K562 (cell line): ENCODE data around the gene VPREB3. TPM values are rescaled to one million over a fixed set of nuclear protein-coding genes. Genes with fewer than 3 reads are reported as not detected.

Experiments
- ATAC-seq: fragments of 200-7000 bp; cut with Tn5 transposase; 3 replicates; pipeline ENCODE4 v1.9.1; 2020; ENCODE audit warnings: moderate library complexity
- BruUV-seq: library from RNA; stranded (reverse); fragments of 400-500 nt; replicated peaks from 2 replicates; lab custom pipeline; 2021; lab: Mats Ljungman, UMichigan
- CTCF ChIA-PET: fragments of 300-600 bp; formaldehyde crosslinking; extraction: SDS; loops from one replicate; lab custom pipeline; 2021; ENCODE audit warnings: low intra/inter-chr PET ratio; lab: Yijun Ruan, JAX
- POLR2A ChIA-PET: fragments of 300-600, 350-650 bp; sonication (Branson Sonifier 250); formaldehyde crosslinking; extraction: SDS; loops from one replicate; lab custom pipeline; 2021; ENCODE audit warnings: antibody characterized with exemption, inconsistent platforms; lab: Yijun Ruan, JAX
- DNase-seq, 4 experiments: peaks; one replicate each; pipeline versions ENCODE4 v3.0.0 to v3.0.0-alpha.2; 2011 to 2018; ENCODE audit warnings: low spot score in 3 of 4, mixed read lengths in 3 of 4; ENCODE audit errors: extremely low read depth in 1 of 4
- FAIRE-seq: peaks from 2 replicates; lab custom pipeline; 2011; peaks lifted over from hg19 to GRCh38; lab: Jason Lieb, UNC
- H2AFZ ChIP-seq: 2 replicates; pipeline ENCODE4 v1.6.0; 2011; ENCODE audit warnings: low read depth, low read length, control low read depth, inconsistent platforms
- H3K27ac ChIP-seq: fragments of 200-600 bp; 3 replicates; pipeline ENCODE4 v1.8.0; 2011; ENCODE audit warnings: low read depth, mild to moderate bottlenecking, control low read depth, inconsistent platforms, low read length, moderate library complexity, mixed read lengths; ENCODE audit errors: extremely low read depth
- H3K27me3 ChIP-seq, 2 experiments: fragments of 300-600 bp in 1 of 2; 2 replicates in 1 of 2; 3 replicates in 1 of 2; pipeline versions ENCODE4 v1.6.0 to v1.8.0; 2011; ENCODE audit warnings: inconsistent platforms in 2 of 2, low read length in 2 of 2, mild to moderate bottlenecking in 1 of 2, mixed read lengths in 1 of 2, moderate library complexity in 1 of 2; ENCODE audit not compliant: control insufficient read depth in 2 of 2, insufficient read depth in 2 of 2
- H3K36me3 ChIP-seq: fragments of 300-600 bp; 3 replicates; pipeline ENCODE4 v1.8.0; 2011; ENCODE audit warnings: mild to moderate bottlenecking, low read length, inconsistent platforms; ENCODE audit not compliant: control insufficient read depth, insufficient read depth
- H3K4me1 ChIP-seq, 2 experiments: fragments of 200-600 bp in 1 of 2; replicated peaks in 1 of 2; 2 replicates in 1 of 2; 3 replicates in 1 of 2; pipeline versions ENCODE4 v1.5.1 to v1.8.0; 2011; ENCODE audit warnings: inconsistent platforms in 2 of 2, low read length in 2 of 2, mild to moderate bottlenecking in 1 of 2, mixed read lengths in 1 of 2, moderate library complexity in 1 of 2; ENCODE audit not compliant: control insufficient read depth in 2 of 2, insufficient read depth in 2 of 2
- H3K4me2 ChIP-seq: 2 replicates; pipeline ENCODE4 v1.6.1; 2011; ENCODE audit warnings: low read length, control low read depth, inconsistent platforms, mixed read lengths; ENCODE audit not compliant: insufficient read depth
- H3K4me3 ChIP-seq: fragments of 200-600 bp; sonication (generic), shearing (Covaris generic); 2 replicates; pipeline ENCODE4 v1.5.1; 2016; ENCODE audit warnings: control low read depth, inconsistent platforms
- H3K79me2 ChIP-seq: fragments of 200-600 bp; 3 replicates; pipeline ENCODE4 v1.8.0; 2011; ENCODE audit warnings: low read length, inconsistent platforms; ENCODE audit not compliant: control insufficient read depth, insufficient read depth
- H3K9ac ChIP-seq, 2 experiments: 2 replicates each; pipeline versions ENCODE4 v1.6.0 to v1.6.1; 2011; ENCODE audit warnings: low read depth in 2 of 2, low read length in 2 of 2, control low read depth in 1 of 2, inconsistent platforms in 1 of 2, mild to moderate bottlenecking in 1 of 2, mixed read lengths in 1 of 2; ENCODE audit not compliant: insufficient read depth in 1 of 2
- H3K9me1 ChIP-seq: one replicate; pipeline ENCODE4 v1.6.0; 2011; ENCODE audit warnings: inconsistent platforms, mild to moderate bottlenecking, low read length, moderate library complexity; ENCODE audit not compliant: control insufficient read depth, insufficient read depth
- H3K9me3 ChIP-seq: replicated peaks from 2 replicates; pipeline ENCODE4 v1.5.1; 2011; ENCODE audit warnings: low read depth, low read length, inconsistent platforms; ENCODE audit not compliant: control insufficient read depth, insufficient read depth
- H4K20me1 ChIP-seq: replicated peaks from 2 replicates; pipeline ENCODE4 v1.6.1; 2011; ENCODE audit warnings: low read length, inconsistent platforms, mixed read lengths; ENCODE audit not compliant: control insufficient read depth, insufficient read depth
- BRCA1 ChIP-seq, 2 experiments: fragments of 450-650 bp in 1 of 2; sonication (generic) in 1 of 2; formaldehyde crosslinking in 1 of 2; IDR thresholded peaks; 2 replicates each; pipeline versions ENCODE4 v1.5.0 to v1.6.1; 2017 to 2020; ENCODE audit warnings: mild to moderate bottlenecking in 1 of 2, missing genetic modification reagents in 1 of 2
- JUNB ChIP-seq: fragments of 450-650 bp; formaldehyde crosslinking; conservative IDR thresholded peaks from 2 replicates; pipeline ENCODE4 v1.4.0; 2020; ENCODE audit warnings: mild to moderate bottlenecking
- ZNF263 ChIP-seq: sonication (generic); formaldehyde crosslinking; IDR thresholded peaks from 2 replicates; pipeline ENCODE4 v1.8.0; 2022; ENCODE audit warnings: mild to moderate bottlenecking, missing genetic modification reagents, borderline replicate concordance
- WGBS: fragments of 100-300 bp; shearing (Covaris generic); methylation state at CpG from one replicate; pipeline ENCODE4 v1.1.6; 2016; ENCODE audit warnings: low coverage, mixed read lengths; ENCODE audit not compliant: insufficient coverage; ENCODE audit errors: missing lambda C conversion rate; 5-methylcytosine and 5-hydroxymethylcytosine counted together
- in situ Hi-C: fragments of 300-500 bp; cut with MboI; formaldehyde crosslinking; loops from 4 replicates; pipeline ENCODE4 v1.15.0; 2018; ENCODE audit warnings: inconsistent platforms, mixed read lengths
- intact Hi-C: fragments of 100-400 bp; cut with micrococcal nuclease; formaldehyde crosslinking; loops from 2 replicates; pipeline ENCODE4 v1.14.2; 2022
- polyA plus RNA-seq, 8 experiments: library from polyadenylated mRNA; depleted of rRNA in 4 of 8; stranded (reverse) in 5 of 8; unstranded in 3 of 8; fragments of >200 nt; fragmentation: Nextera tagmentation in 2 of 8; fragmentation: Illumina TruSeq in 1 of 8; extraction: Ambion mirVana in 2 of 8; extraction: Trizol in 1 of 8; gene quantifications; 2 replicates each; pipeline versions ENCODE4 v1.2.1 to v1.2.3, GENCODE V29; 2011 to 2014; ENCODE audit warnings: inconsistent platforms in 1 of 8, missing spikeins in 1 of 8
- total RNA-seq, 7 experiments: library from RNA; depleted of rRNA in 6 of 7; stranded (reverse); fragments of >200 nt in 6 of 7; fragmentation: Illumina TruSeq in 2 of 7; extraction: Trizol in 2 of 7; gene quantifications; 2 replicates each; pipeline versions ENCODE4 v1.2.1 to v1.2.3, GENCODE V29; 2011 to 2021; ENCODE audit warnings: low replicate concordance in 1 of 7
- TF ChIP-seq, protein P1 (sequence below): fragments of 250-450 bp; sonication (Bioruptor Pico); IDR thresholded peaks from 2 replicates; pipeline ENCODE4 v1.8.0; 2021; ENCODE audit warnings: borderline replicate concordance, mild to moderate bottlenecking, moderate library complexity; ENCODE audit not compliant: poor library complexity, severe bottlenecking

The VPREB3 gene
- total and polyA plus RNA-seq, 9 of the 15 experiments (the other 6 are each of a cell fraction or from before 2014, with no cell fraction given) = 0.14 to 0.71 (median 0.20) TPM; not detected in 6

DNA sequence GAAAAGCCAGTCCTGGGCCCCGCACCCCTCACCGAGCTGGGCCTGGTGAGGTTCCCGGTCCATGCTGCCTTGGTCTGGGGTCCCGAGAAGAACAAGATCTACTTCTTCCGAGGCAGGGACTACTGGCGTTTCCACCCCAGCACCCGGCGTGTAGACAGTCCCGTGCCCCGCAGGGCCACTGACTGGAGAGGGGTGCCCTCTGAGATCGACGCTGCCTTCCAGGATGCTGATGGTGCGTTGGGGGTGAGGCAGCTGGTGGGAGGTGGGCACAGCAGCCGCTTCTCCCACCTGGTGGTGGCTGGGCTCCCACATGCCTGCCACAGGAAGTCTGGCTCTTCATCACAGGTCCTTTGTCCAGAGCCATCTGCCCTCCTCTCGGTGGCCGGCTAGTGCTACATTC is 28.0 kb upstream of the VPREB3 start:
- ATAC-seq = no peak
- WGBS = 61% methylated on average over 11 of the region's 16 CpGs
- H3K4me3 ChIP-seq = no peak overlapping the region
- no peak overlapping the region for H2AFZ ChIP-seq
- H3K27ac ChIP-seq = no peak overlapping the region
- no peak overlapping the region; a peak in 1 of 4 replicates for H3K9ac ChIP-seq
- ChIA-PET POLR2A (no interaction called here), CTCF (no interaction called here)
- no peaks in the 10 kb centered on the region for H3K9me3 ChIP-seq
- H3K4me1 ChIP-seq = peaks cover 5 to 30% of the 10 kb centered on the region in 2 experiments; a peak in 3 of 5 replicates
- no peak for FAIRE-seq
- no TSS peak for BruUV-seq
- H3K9me1 ChIP-seq = no peaks in the 10 kb centered on the region
- in situ Hi-C loops (no loop called here), intact Hi-C loops (no loop called here)
- DNase-seq = no peak
- H3K4me2 ChIP-seq = no peak overlapping the region
- H4K20me1 ChIP-seq = no peaks in the 10 kb centered on the region; the same call in 1 of the 2 replicates
- H3K79me2 ChIP-seq = peaks cover under 1% of the 10 kb centered on the region; the same call in 2 of the 3 replicates
- no peaks in the 10 kb centered on the region for H3K36me3 ChIP-seq
- TF ChIP-seq JUNB (no peak), BRCA1 (IDR thresholded peaks at IDR 0.05) (no peak), BRCA1 (CRISPR knock-in tag; IDR thresholded peaks at IDR 0.05) (no peak), ZNF263 (CRISPR knock-in tag) (no peak)
- TF ChIP-seq, protein P1, sequence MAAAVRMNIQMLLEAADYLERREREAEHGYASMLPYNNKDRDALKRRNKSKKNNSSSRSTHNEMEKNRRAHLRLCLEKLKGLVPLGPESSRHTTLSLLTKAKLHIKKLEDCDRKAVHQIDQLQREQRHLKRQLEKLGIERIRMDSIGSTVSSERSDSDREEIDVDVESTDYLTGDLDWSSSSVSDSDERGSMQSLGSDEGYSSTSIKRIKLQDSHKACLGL = no peak
- TF ChIP-seq, all 486 proteins: peak for 0
- H3K27me3 ChIP-seq = no peaks in the 10 kb centered on the region
